ENCODE measurements around the gene IGFBP5.

DNA sequence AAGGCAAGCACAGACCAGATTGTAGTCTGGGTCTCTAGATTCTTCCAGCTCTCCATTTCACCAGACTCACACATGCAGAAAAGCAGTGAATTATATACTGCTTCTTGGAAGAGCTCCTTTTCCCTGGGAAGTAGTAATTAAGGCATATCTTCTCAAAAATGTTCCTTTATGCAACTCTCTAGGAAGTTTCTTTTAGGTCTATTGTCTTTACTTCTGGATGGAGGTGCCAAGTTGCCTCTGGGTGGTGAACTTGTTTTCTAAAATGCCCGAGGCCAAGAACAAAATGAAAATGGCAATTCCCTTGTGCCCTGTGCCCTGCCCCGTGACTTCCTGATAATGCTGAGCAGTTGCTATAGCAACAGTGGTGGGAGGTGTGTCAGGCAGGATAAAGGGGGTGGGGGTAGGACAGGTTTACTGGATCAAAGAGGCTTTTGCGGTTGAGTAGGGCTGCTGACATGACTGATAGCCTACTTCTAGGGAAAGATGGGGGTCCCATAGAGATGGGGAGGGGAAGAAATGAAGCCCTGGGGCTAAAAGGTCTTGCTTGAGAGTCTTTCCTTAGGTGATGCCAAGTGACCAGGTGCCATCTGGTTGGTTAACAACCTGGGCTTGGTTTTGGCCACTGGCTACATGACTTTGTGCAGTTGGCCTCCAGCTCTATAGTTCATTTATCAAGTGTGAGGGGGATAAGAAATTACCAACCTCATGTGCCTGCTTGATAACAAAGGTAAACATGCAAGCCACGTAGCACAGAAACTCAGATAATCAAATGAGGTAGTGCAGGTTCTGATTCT lies 50.3 kb downstream of the IGFBP5 start:
- TF ChIP-seq EZH2 (IDR thresholded peaks at IDR 0.05; ENCODE audit: borderline replicate concordance, insufficient read depth, low read depth, low read length, poor library complexity, severe bottlenecking), result no peak
- TF ChIP-seq, protein P1, sequence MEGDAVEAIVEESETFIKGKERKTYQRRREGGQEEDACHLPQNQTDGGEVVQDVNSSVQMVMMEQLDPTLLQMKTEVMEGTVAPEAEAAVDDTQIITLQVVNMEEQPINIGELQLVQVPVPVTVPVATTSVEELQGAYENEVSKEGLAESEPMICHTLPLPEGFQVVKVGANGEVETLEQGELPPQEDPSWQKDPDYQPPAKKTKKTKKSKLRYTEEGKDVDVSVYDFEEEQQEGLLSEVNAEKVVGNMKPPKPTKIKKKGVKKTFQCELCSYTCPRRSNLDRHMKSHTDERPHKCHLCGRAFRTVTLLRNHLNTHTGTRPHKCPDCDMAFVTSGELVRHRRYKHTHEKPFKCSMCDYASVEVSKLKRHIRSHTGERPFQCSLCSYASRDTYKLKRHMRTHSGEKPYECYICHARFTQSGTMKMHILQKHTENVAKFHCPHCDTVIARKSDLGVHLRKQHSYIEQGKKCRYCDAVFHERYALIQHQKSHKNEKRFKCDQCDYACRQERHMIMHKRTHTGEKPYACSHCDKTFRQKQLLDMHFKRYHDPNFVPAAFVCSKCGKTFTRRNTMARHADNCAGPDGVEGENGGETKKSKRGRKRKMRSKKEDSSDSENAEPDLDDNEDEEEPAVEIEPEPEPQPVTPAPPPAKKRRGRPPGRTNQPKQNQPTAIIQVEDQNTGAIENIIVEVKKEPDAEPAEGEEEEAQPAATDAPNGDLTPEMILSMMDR (IDR thresholded peaks at IDR 0.05), result no peak

All from B cell (primary cell).